Measurements from ENCODE around the gene TMEM176B.

The TMEM176B gene

DNA sequence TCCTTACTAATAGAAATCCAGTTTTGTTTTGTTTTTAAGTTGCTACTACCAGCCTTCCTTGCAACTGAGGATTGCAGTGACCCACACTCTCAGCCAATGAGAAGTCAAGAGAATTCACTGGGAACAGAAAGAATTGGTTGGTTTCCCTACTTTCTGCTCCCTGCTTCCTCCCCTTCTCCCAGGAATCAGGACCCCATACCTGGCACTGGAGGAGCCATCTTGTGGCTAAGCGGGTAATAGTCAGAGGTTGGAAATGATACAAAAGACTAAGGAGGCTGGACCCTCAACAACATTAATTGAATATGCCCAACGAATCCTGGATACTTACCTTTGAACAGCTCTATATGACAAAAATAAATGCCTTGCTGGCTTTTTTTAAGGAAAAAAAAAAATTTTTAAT is 6.7 kb upstream of the TMEM176B start:
- peaks cover 4% of the 10 kb centered on the region for H3K4me1 ChIP-seq (ENCODE audit: insufficient read depth, low read length, poor library complexity, severe bottlenecking)
- H3K79me2 ChIP-seq (ENCODE audit: insufficient read depth, low read length) = no peaks in the 10 kb centered on the region
- TF ChIP-seq, protein P1, sequence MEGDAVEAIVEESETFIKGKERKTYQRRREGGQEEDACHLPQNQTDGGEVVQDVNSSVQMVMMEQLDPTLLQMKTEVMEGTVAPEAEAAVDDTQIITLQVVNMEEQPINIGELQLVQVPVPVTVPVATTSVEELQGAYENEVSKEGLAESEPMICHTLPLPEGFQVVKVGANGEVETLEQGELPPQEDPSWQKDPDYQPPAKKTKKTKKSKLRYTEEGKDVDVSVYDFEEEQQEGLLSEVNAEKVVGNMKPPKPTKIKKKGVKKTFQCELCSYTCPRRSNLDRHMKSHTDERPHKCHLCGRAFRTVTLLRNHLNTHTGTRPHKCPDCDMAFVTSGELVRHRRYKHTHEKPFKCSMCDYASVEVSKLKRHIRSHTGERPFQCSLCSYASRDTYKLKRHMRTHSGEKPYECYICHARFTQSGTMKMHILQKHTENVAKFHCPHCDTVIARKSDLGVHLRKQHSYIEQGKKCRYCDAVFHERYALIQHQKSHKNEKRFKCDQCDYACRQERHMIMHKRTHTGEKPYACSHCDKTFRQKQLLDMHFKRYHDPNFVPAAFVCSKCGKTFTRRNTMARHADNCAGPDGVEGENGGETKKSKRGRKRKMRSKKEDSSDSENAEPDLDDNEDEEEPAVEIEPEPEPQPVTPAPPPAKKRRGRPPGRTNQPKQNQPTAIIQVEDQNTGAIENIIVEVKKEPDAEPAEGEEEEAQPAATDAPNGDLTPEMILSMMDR (conservative IDR thresholded peaks at IDR 0.05; ENCODE audit: low read length) = peak; percentile 24; the same call in 1 of the 2 replicates
- no peak for TF ChIP-seq EZH2phosphoT487 (IDR thresholded peaks at IDR 0.05; ENCODE audit: borderline replicate concordance)
- H3K4me3 ChIP-seq (ENCODE audit: low read length, poor library complexity, severe bottlenecking) = no peak overlapping the region
- H3K36me3 ChIP-seq (ENCODE audit: insufficient read depth, low read length) = no peaks in the 10 kb centered on the region
- peaks cover 6% of the 10 kb centered on the region; the same call in 1 of the 2 replicates for H3K9me3 ChIP-seq (ENCODE audit: insufficient read depth, low read depth, low read length)
- H3K27me3 ChIP-seq (ENCODE audit: insufficient read depth, low read length, poor library complexity, severe bottlenecking) = no peaks in the 10 kb centered on the region
- H3F3A ChIP-seq (ENCODE audit: low read depth) = no peaks in the 10 kb centered on the region
- no peak overlapping the region for H3K9ac ChIP-seq (ENCODE audit: low read depth, low read length, poor library complexity, severe bottlenecking)
- H3K9me2 ChIP-seq (replicated peaks; ENCODE audit: low read depth, low read length) = no peaks in the 10 kb centered on the region
- H4K20me1 ChIP-seq (ENCODE audit: insufficient read depth, low read length, poor library complexity, severe bottlenecking) = no peaks in the 10 kb centered on the region
- H2AFZ ChIP-seq (ENCODE audit: low read length) = no peak overlapping the region
- no peak overlapping the region for H3K4me2 ChIP-seq (ENCODE audit: low read depth, low read length, poor library complexity, severe bottlenecking)

DNA sequence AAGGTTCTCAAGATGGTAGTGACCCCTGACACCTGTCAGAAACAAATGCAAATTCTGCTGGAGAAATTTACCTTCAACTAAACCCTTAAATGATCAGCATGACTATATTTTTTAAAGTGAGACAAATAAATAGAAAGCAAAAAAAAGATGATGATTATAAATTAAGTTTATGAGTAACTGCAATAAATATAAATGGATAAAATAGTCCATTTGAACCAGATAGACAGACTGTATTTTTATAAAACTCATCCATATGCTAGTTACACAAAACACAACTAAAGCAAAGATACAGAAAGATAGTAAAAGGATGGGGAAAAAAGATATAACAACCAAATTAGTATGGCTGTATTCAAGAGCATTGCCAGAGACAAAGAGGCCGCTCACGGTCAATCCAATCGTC is 6.3 kb upstream of the TMEM176B start:
- H3K4me1 ChIP-seq (ENCODE audit: insufficient read depth, low read length, poor library complexity, severe bottlenecking) = peaks cover 4% of the 10 kb centered on the region
- H3F3A ChIP-seq (ENCODE audit: low read depth) = no peaks in the 10 kb centered on the region
- no peak overlapping the region for H3K4me3 ChIP-seq (ENCODE audit: low read length, poor library complexity, severe bottlenecking)
- H4K20me1 ChIP-seq (ENCODE audit: insufficient read depth, low read length, poor library complexity, severe bottlenecking) = no peaks in the 10 kb centered on the region
- H3K79me2 ChIP-seq (ENCODE audit: insufficient read depth, low read length) = no peaks in the 10 kb centered on the region
- H3K9ac ChIP-seq (ENCODE audit: low read depth, low read length, poor library complexity, severe bottlenecking) = no peak overlapping the region
- no peaks in the 10 kb centered on the region for H3K27me3 ChIP-seq (ENCODE audit: insufficient read depth, low read length, poor library complexity, severe bottlenecking)
- no peaks in the 10 kb centered on the region for H3K36me3 ChIP-seq (ENCODE audit: insufficient read depth, low read length)
- no peaks in the 10 kb centered on the region for H3K9me2 ChIP-seq (replicated peaks; ENCODE audit: low read depth, low read length)
- no peak overlapping the region for H3K4me2 ChIP-seq (ENCODE audit: low read depth, low read length, poor library complexity, severe bottlenecking)
- TF ChIP-seq EZH2phosphoT487 (IDR thresholded peaks at IDR 0.05; ENCODE audit: borderline replicate concordance) = no peak
- TF ChIP-seq, protein P1 (conservative IDR thresholded peaks at IDR 0.05; ENCODE audit: low read length) = no peak
- H3K9me3 ChIP-seq (ENCODE audit: insufficient read depth, low read depth, low read length) = peaks cover 6% of the 10 kb centered on the region; the same call in 1 of the 2 replicates
- no peak overlapping the region for H2AFZ ChIP-seq (ENCODE audit: low read length)

DNA sequence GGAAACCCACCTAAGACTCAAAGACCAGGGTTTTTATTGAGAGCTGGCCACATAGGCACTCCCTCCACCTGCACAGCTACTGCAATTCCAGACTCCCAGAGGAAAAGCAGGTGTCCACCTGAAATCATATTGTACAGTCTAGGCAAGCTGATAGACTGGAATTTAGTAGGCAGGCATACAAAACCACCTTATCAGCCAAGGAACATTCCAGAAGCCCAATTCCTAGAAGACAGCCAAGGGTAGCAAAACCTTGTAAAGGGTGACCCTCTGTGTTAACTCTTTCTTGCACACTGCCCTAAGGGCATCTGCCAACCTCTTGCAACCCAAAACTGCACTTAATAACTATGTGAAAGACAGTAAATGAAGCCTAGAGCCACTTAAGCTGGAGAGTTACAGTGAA is 5.7 kb upstream of the TMEM176B start:
- Histone ChIP-seq H3K4me3 (ENCODE audit: low read length, poor library complexity, severe bottlenecking) (no peak overlapping the region), H3K36me3 (ENCODE audit: insufficient read depth, low read length) (no peaks in the 10 kb centered on the region), H3K9me3 (ENCODE audit: insufficient read depth, low read depth, low read length) (peaks cover 6% of the 10 kb centered on the region; the same call in 1 of the 2 replicates), H3K79me2 (ENCODE audit: insufficient read depth, low read length) (no peaks in the 10 kb centered on the region), H4K20me1 (ENCODE audit: insufficient read depth, low read length, poor library complexity, severe bottlenecking) (no peaks in the 10 kb centered on the region), H3K9ac (ENCODE audit: low read depth, low read length, poor library complexity, severe bottlenecking) (no peak overlapping the region), H3K4me2 (ENCODE audit: low read depth, low read length, poor library complexity, severe bottlenecking) (no peak overlapping the region), H3K4me1 (ENCODE audit: insufficient read depth, low read length, poor library complexity, severe bottlenecking) (peaks cover 4% of the 10 kb centered on the region), H3F3A (ENCODE audit: low read depth) (no peaks in the 10 kb centered on the region), H2AFZ (ENCODE audit: low read length) (no peak overlapping the region), H3K9me2 (replicated peaks; ENCODE audit: low read depth, low read length) (no peaks in the 10 kb centered on the region), H3K27me3 (ENCODE audit: insufficient read depth, low read length, poor library complexity, severe bottlenecking) (no peaks in the 10 kb centered on the region)
- TF ChIP-seq, protein P1 (conservative IDR thresholded peaks at IDR 0.05; ENCODE audit: low read length) = no peak
- TF ChIP-seq EZH2phosphoT487 (IDR thresholded peaks at IDR 0.05; ENCODE audit: borderline replicate concordance) = no peak

All from Loucy (cell line).